Right lung (tissue), 5 donors: ENCODE results near the gene COQ2. TPM values are rescaled to one million over a fixed set of nuclear protein-coding genes. Genes with fewer than 3 reads are reported as not detected.
"Not testable (repeated sequence)": the region's sequence is repeated elsewhere in the genome, so short reads cannot be mapped to it uniquely, and the experiment has no call there.

Experiments used
- DNase-seq, 2 donors: peaks; one replicate each; pipeline ENCODE4 v3.0.0-alpha.2; 2013
- polyA plus RNA-seq, 5 donors: library from polyadenylated mRNA; unstranded; fragments of 120-200 nt; gene quantifications; one replicate each; pipeline versions ENCODE4 v1.2.1 to v1.2.3, GENCODE V29; 2013; ENCODE audit warnings: inconsistent platforms in 1 of 5, low replicate concordance in 1 of 5; ENCODE audit not compliant: insufficient read length in 5 of 5, insufficient read depth in 1 of 5

COQ2 gene
- polyA plus RNA-seq, 5 donors = 13.4 to 19.5 (median 16.0) TPM

- not testable (repeated sequence) for DNase-seq
These were observed 5.6 kb upstream of the COQ2 start for GRCh38 chr4:83290059-83290774.

- not testable (repeated sequence) for DNase-seq
These were observed 3.8 kb upstream of the COQ2 start for GRCh38 chr4:83288381-83288780.

- peak in 1 of 2 donors; percentile 51 for DNase-seq
These were observed 433 bp upstream of the COQ2 start for GRCh38 chr4:83285055-83285407.

- DNase-seq = no peak
These were observed 1.4 kb downstream of the COQ2 start for GRCh38 chr4:83283181-83283580.

GRCh38 chr4:83282049-83282535, 2.5 kb downstream of the COQ2 start:
- peak in 1 of 2 donors; percentile 36 for DNase-seq

- DNase-seq = no peak
These were observed 3.3 kb downstream of the COQ2 start for GRCh38 chr4:83281307-83281706.

GRCh38 chr4:83276299-83277040, 8.1 kb downstream of the COQ2 start:
- DNase-seq = no peak

GRCh38 chr4:83273926-83274325, 10.7 kb downstream of the COQ2 start:
- not testable (repeated sequence) for DNase-seq

GRCh38 chr4:83272900-83273299, 11.7 kb downstream of the COQ2 start:
- DNase-seq = no peak

GRCh38 chr4:83269256-83269655, 15.3 kb downstream of the COQ2 start:
- DNase-seq = no peak

GRCh38 chr4:83268491-83268890, 16.1 kb downstream of the COQ2 start:
- no peak for DNase-seq

GRCh38 chr4:83267830-83268475, 16.6 kb downstream of the COQ2 start:
- no peak for DNase-seq

GRCh38 chr4:83267121-83267829, 17.3 kb downstream of the COQ2 start:
- no peak for DNase-seq

GRCh38 chr4:83266689-83267088, 17.9 kb downstream of the COQ2 start:
- DNase-seq = no peak

- no peak for DNase-seq
These were observed 21.5 kb downstream of the COQ2 start for GRCh38 chr4:83263106-83263505.

GRCh38 chr4:83262682-83263081, 21.9 kb downstream of the COQ2 start:
- DNase-seq = no peak

- no peak for DNase-seq
These were observed 23.3 kb downstream of the COQ2 start for GRCh38 chr4:83261307-83261706.

GRCh38 chr4:83259586-83259985, 25.0 kb downstream of the COQ2 start:
- DNase-seq = no peak

- DNase-seq = no peak
These were observed 26.1 kb downstream of the COQ2 start for GRCh38 chr4:83258461-83258860.

- DNase-seq = no peak
These were observed 26.8 kb downstream of the COQ2 start for GRCh38 chr4:83257811-83258210.

GRCh38 chr4:83255584-83255983, 29.0 kb downstream of the COQ2 start:
- DNase-seq = peak; percentile 7 to 21

- peak; percentile 21 to 33 for DNase-seq
These were observed 31.7 kb downstream of the COQ2 start for GRCh38 chr4:83252782-83253405.
